Pancreas (tissue), 10 donors: ENCODE results near the gene LPIN1. TPM values are rescaled to one million over a fixed set of nuclear protein-coding genes. Genes with fewer than 3 reads are reported as not detected.

ENCODE experiments used
- ATAC-seq, 4 donors: fragments of 200-7000 bp; cut with Tn5 transposase; one replicate each; pipeline versions ENCODE4 v1.8.0 to v1.9.1; 2020; ENCODE audit warnings: mild to moderate bottlenecking in 4 of 4, moderate library complexity in 4 of 4
- DNase-seq, 6 donors: peaks; one replicate each; pipeline ENCODE4 v3.0.0-alpha.2; 2020
- FAIRE-seq: peaks from 2 replicates; lab custom pipeline; 2012; peaks lifted over from hg19 to GRCh38; lab: Jason Lieb, UNC
- H3K27ac ChIP-seq, 4 donors: fragments of 200-600 bp; sonication (generic); 1 replicate in 3 of 4; 2 replicates in 1 of 4; pipeline versions ENCODE4 v1.5.0 to v1.8.0; 2020
- H3K27me3 ChIP-seq, 4 donors: fragments of 200-600 bp; one replicate each; pipeline ENCODE4 v1.8.0; 2021
- H3K36me3 ChIP-seq, 3 donors: fragments of 200-600 bp; sonication (generic) in 1 of 3; one replicate each; pipeline versions ENCODE4 v1.5.0 to v1.8.0; 2020 to 2021
- H3K4me1 ChIP-seq, 3 donors: fragments of 200-600 bp; one replicate each; pipeline ENCODE4 v1.8.0; 2021
- H3K4me3 ChIP-seq, 4 donors: fragments of 200-600 bp; sonication (generic) in 2 of 4; one replicate each; pipeline versions ENCODE4 v1.5.0 to v1.8.0; 2020 to 2021
- H3K9me3 ChIP-seq, 4 donors: fragments of 200-600 bp; one replicate each; pipeline ENCODE4 v1.8.0; 2021
- CTCF ChIP-seq, 4 donors: fragments of 200-600 bp; sonication (generic) in 3 of 4; IDR thresholded peaks; one replicate each; pipeline versions ENCODE4 v1.5.0 to v1.8.0; 2021; ENCODE audit warnings: antibody characterized with exemption in 4 of 4
- WGBS, 2 donors: extraction: QIAGEN DNeasy Blood & Tissue Kit; methylation state at CpG; one replicate each; pipeline ENCODE4 v1.1.7; 2013; 5-methylcytosine and 5-hydroxymethylcytosine counted together
- intact Hi-C, 3 donors: fragments of 100-400 bp; cut with DNase I; formaldehyde crosslinking; loops; one replicate each; pipeline versions ENCODE4 v1.11.1 to v1.14.2; 2022
- polyA plus RNA-seq, 2 donors: library from polyadenylated mRNA; stranded (reverse); fragments of 200-250 nt; gene quantifications; one replicate each; pipeline ENCODE4 v1.2.3, GENCODE V29; 2013
- total RNA-seq, 6 donors: library from RNA; stranded (reverse); fragmentation: NEBNext Ultra II Directional in 4 of 6; extraction: Animal tissue kit (Norgen Biotek cat#: 25700) in 4 of 6; gene quantifications; one replicate each; pipeline versions ENCODE4 v1.2.1 to v1.2.4, GENCODE V29; 2021 to 2023
- donor health status: healthy with polysubstance abuse.
- donor health status: DM: no; HTN: no; CAD: no; lungs with moderate emphysema.
- donor health status: DM: no; HTN: no; CAD: no.
- donor health status: control.
- donor health status: control.
- donor health status: Bipolar disorder and iron deficiency.
- donor health status: DM: yes; HTN: yes; CAD: no.
- donor health status: DM: no; HTN: no; CAD: no.
- donor health status: DM: no; HTN: no; CAD: no.
- donor health status: DM: yes; HTN: yes; CAD: no.

LPIN1 gene
- total and polyA plus RNA-seq, 8 donors, result 7.4 to 16.5 (median 9.9) TPM

- 86 to 88% methylated on average over 7 of the region's 7 CpGs for WGBS, 2 donors
- Histone ChIP-seq H3K27ac (no peak overlapping the region), H3K4me3 (no peak overlapping the region), H3K27me3 (no peaks in the 10 kb centered on the region), H3K9me3 (no peaks in the 10 kb centered on the region), H3K4me1 (peaks cover 0 to 20% (median 6%) of the 10 kb centered on the region in 3 donors), H3K36me3 (no peaks in the 10 kb centered on the region)
- DNase-seq (no peak), FAIRE-seq (no peak), ATAC-seq (no peak)
- TF ChIP-seq CTCF (IDR thresholded peaks at IDR 0.05), result no peak
- intact Hi-C loops, result no loop called here
These were observed 32.6 kb upstream of the LPIN1 start for GRCh38 chr2:11713815-11714214.

- ATAC-seq (no peak), FAIRE-seq (no peak), DNase-seq (no peak)
- Histone ChIP-seq H3K36me3 (no peaks in the 10 kb centered on the region), H3K27me3 (no peaks in the 10 kb centered on the region), H3K4me3 (no peak overlapping the region), H3K4me1 (peaks cover 0 to 11% (median 0%) of the 10 kb centered on the region in 3 donors), H3K27ac (no peak overlapping the region), H3K9me3 (no peaks in the 10 kb centered on the region)
- WGBS, 2 donors, result 90 to 94% methylated on average over 11 to 12 of the region's 12 CpGs
- no peak for TF ChIP-seq CTCF (IDR thresholded peaks at IDR 0.05)
- intact Hi-C loops, result no loop called here
These were observed 30.3 kb upstream of the LPIN1 start for GRCh38 chr2:11715987-11716652.

DNA sequence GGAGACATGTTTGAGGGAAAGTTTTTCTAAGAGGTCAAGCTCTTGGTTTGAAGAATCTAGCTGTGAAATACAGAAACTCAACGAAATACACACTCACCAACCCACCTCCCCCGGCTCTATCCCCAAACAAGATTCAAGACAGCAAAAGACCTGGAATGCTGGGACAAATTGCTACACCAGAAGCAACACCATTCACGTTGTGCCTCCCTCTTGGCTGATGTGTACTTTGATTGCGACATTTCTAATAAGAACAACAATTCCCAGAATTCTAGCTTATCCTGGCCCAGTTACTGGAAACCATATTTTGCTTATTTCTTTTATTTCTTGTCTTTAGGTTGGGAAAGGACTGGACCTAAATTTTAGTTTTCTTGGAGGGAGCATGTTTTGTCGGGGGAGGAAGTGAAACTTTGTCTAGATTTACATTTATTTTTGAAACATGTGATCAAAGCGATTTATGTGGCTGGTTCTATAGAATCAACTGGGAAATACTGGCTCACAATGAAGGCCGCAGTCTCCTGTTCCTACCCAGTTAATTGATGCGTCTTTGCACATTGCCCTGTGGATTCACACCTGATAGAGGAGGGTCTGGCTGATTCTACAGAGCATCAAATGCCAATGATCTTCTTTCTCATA, 29.6 kb upstream of the LPIN1 start:
- TF ChIP-seq CTCF (IDR thresholded peaks at IDR 0.05), result no peak
- Histone ChIP-seq H3K4me3 (no peak overlapping the region), H3K36me3 (no peaks in the 10 kb centered on the region), H3K27ac (no peak overlapping the region), H3K4me1 (peaks cover 0 to 10% (median 0%) of the 10 kb centered on the region in 3 donors), H3K9me3 (no peaks in the 10 kb centered on the region), H3K27me3 (no peaks in the 10 kb centered on the region)
- no peak for FAIRE-seq
- WGBS, 2 donors, result 75 to 78% methylated on average over 8 of the region's 8 CpGs
- no peak for DNase-seq
- peak in 3 of 4 donors; percentile 60 to 72 (median 69) for ATAC-seq
- intact Hi-C loops, result no loop called here

- Histone ChIP-seq H3K4me1 (peaks cover 0 to 10% (median 1%) of the 10 kb centered on the region in 3 donors), H3K9me3 (no peaks in the 10 kb centered on the region), H3K36me3 (no peaks in the 10 kb centered on the region), H3K4me3 (no peak overlapping the region), H3K27ac (no peak overlapping the region), H3K27me3 (no peaks in the 10 kb centered on the region)
- no peak for DNase-seq
- FAIRE-seq, result no peak
- ATAC-seq, result no peak
- intact Hi-C loops, result no loop called here
- 43 to 68% methylated on average over 1 of the region's 1 CpG for WGBS, 2 donors
- no peak for TF ChIP-seq CTCF (IDR thresholded peaks at IDR 0.05)
These were observed 28.8 kb upstream of the LPIN1 start for GRCh38 chr2:11717623-11718022.

GRCh38 chr2:11718606-11719005, 27.8 kb upstream of the LPIN1 start:
- Histone ChIP-seq H3K27me3 (no peaks in the 10 kb centered on the region), H3K4me1 (peaks cover 0 to 10% (median 5%) of the 10 kb centered on the region in 3 donors), H3K36me3 (no peaks in the 10 kb centered on the region), H3K9me3 (no peaks in the 10 kb centered on the region), H3K27ac (no peak overlapping the region), H3K4me3 (no peak overlapping the region)
- WGBS, 2 donors, result 56 to 57% methylated on average over 5 of the region's 5 CpGs
- FAIRE-seq, result no peak
- TF ChIP-seq CTCF (IDR thresholded peaks at IDR 0.05), result no peak
- DNase-seq, result no peak
- intact Hi-C loops, result no loop called here
- no peak for ATAC-seq
